Mucosa of descending colon (tissue), 3 donors: ENCODE measurements around the gene FURIN. TPM values are rescaled to one million over a fixed set of nuclear protein-coding genes. Genes with fewer than 3 reads are reported as not detected.

Experiments used
- ATAC-seq: fragments of 200-7000 bp; cut with Tn5 transposase; one replicate; pipeline ENCODE4 v1.9.1; 2020; ENCODE audit warnings: mild to moderate bottlenecking, moderate library complexity
- DNase-seq, 3 donors: peaks; one replicate each; pipeline ENCODE4 v3.0.0-alpha.2; 2020
- H3K36me3 ChIP-seq: fragments of 200-600 bp; one replicate; pipeline ENCODE4 v1.8.0; 2021; ENCODE audit warnings: low read depth, mild to moderate bottlenecking
- H3K4me1 ChIP-seq: fragments of 200-600 bp; one replicate; pipeline ENCODE4 v1.8.0; 2021; ENCODE audit warnings: low read depth, mild to moderate bottlenecking
- H3K4me3 ChIP-seq: fragments of 200-600 bp; one replicate; pipeline ENCODE4 v1.8.0; 2021; ENCODE audit warnings: mild to moderate bottlenecking
- H3K9me3 ChIP-seq: fragments of 200-600 bp; one replicate; pipeline ENCODE4 v1.8.0; 2021; ENCODE audit warnings: mild to moderate bottlenecking
- intact Hi-C, 2 donors: fragments of 100-400 bp; cut with DNase I in 1 of 2; cut with micrococcal nuclease in 1 of 2; formaldehyde crosslinking; loops; one replicate each; pipeline versions ENCODE4 v1.11.0 to v1.11.1; 2022; cut with DNase I, micrococcal nuclease
- total RNA-seq, 3 donors: library from RNA; stranded (reverse); fragmentation: NEBNext Ultra II Directional in 2 of 3; extraction: Animal tissue kit (Norgen Biotek cat#: 25700) in 2 of 3; gene quantifications; one replicate each; pipeline versions ENCODE4 v1.2.1 to v1.2.4, GENCODE V29; 2021 to 2023
- TF ChIP-seq, protein P1 (sequence below): fragments of 200-600 bp; IDR thresholded peaks from one replicate; pipeline ENCODE4 v1.8.0; 2022; ENCODE audit warnings: antibody characterized with exemption, mild to moderate bottlenecking
- donor health status: DM: no; HTN: no; CAD: no; lungs with moderate emphysema.
- donor health status: DM: no; HTN: no; CAD: no.
- donor health status: DM: no; HTN: yes; CAD: no.

The FURIN gene
- total RNA-seq, 3 donors from 2014 or later: 65.9 to 83.4 (median 67.4) TPM

DNA sequence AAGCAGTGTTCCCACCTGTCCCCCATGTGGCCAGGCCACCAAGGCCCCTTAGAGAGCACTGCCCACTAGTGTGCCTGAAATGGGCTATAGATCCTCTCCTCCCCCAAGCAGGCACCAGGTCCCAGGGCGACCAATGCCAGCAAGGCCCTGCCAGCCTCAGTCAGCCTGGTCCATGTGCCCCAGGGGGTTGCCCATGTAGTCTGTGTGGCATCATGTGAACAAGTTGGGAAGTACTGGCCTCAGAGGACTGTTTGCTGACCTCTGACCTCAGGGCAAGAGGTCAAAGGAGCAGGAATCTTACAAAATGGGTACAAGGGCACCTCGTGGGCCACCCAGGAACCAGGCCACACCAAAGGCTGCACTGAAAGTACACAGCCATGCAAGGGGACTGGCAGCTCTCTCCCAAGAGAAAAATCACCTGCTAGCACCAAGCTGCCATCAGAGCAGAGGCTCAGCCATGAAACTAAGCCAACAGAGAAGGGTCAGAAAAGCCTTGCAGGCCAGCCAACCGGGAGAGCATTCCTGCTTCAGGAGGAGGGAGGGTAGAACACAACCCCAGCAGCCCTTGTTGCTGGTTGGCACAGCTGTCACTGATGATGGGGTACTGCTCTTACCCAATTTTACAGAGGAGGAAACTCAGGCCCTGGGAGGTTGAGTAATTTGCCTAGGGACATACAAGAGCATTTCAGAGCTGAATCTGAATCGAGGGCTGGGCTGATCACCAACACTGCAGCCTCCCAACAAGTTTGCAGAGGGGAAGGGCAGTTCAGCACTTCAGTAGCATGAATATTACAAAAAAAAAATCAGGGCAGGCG lies 5.2 kb upstream of the FURIN start:
- Histone ChIP-seq H3K4me3 (no peak overlapping the region), H3K9me3 (no peaks in the 10 kb centered on the region), H3K36me3 (no peaks in the 10 kb centered on the region), H3K4me1 (peaks cover 3% of the 10 kb centered on the region)
- intact Hi-C loops: no loop called here
- TF ChIP-seq, protein P1, sequence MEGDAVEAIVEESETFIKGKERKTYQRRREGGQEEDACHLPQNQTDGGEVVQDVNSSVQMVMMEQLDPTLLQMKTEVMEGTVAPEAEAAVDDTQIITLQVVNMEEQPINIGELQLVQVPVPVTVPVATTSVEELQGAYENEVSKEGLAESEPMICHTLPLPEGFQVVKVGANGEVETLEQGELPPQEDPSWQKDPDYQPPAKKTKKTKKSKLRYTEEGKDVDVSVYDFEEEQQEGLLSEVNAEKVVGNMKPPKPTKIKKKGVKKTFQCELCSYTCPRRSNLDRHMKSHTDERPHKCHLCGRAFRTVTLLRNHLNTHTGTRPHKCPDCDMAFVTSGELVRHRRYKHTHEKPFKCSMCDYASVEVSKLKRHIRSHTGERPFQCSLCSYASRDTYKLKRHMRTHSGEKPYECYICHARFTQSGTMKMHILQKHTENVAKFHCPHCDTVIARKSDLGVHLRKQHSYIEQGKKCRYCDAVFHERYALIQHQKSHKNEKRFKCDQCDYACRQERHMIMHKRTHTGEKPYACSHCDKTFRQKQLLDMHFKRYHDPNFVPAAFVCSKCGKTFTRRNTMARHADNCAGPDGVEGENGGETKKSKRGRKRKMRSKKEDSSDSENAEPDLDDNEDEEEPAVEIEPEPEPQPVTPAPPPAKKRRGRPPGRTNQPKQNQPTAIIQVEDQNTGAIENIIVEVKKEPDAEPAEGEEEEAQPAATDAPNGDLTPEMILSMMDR: no peak
- no peak for ATAC-seq
- no peak for DNase-seq

DNA sequence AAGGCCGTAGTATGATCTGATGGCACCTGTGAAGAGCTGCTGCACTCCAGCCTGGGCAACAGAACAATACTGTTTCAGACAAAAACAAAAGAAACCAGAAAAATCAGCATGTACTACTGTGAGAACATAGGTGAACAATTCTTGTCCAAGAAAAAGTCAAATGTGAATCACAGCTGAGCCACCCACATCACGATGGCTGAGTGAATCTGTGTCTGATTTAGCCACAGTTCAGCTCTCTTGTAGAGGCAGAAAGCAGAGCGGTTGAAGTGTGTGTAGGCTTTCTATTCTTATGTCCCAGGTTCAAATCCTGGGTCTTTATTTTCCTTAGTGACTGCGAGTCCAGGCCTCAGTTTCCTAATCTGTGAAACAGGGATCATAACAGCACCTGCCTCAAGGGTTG lies 4.4 kb upstream of the FURIN start:
- DNase-seq (no peak), ATAC-seq (no peak)
- H3K36me3 ChIP-seq: no peaks in the 10 kb centered on the region
- peaks cover 3% of the 10 kb centered on the region for H3K4me1 ChIP-seq
- TF ChIP-seq, protein P1: no peak
- intact Hi-C loops: no loop called here
- no peaks in the 10 kb centered on the region for H3K9me3 ChIP-seq
- no peak overlapping the region for H3K4me3 ChIP-seq

DNA sequence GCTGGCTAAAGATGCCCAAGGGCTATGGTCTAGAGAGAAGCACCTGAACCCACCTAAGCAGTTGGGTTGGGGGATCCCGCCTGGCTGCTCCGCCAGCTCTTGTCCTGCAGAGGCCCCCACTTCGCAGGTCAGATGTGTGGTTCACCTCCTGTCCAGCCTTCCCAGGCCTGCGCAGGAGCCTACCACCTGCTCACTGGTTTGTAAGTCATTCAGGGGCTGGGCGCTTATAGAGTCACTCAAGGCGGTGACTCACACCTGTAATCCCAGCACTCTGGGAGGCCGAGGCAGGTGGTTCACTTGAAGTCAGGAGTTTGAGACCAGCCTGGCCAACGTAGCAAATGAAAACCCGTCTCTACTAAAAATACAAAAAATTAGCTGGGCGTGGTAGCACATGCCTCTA lies 3.9 kb upstream of the FURIN start:
- no peak overlapping the region for H3K4me3 ChIP-seq
- H3K9me3 ChIP-seq: no peaks in the 10 kb centered on the region
- intact Hi-C loops: no loop called here
- TF ChIP-seq, protein P1: no peak
- H3K4me1 ChIP-seq: peaks cover 5% of the 10 kb centered on the region
- DNase-seq: no peak
- ATAC-seq: no peak
- H3K36me3 ChIP-seq: no peaks in the 10 kb centered on the region

DNA sequence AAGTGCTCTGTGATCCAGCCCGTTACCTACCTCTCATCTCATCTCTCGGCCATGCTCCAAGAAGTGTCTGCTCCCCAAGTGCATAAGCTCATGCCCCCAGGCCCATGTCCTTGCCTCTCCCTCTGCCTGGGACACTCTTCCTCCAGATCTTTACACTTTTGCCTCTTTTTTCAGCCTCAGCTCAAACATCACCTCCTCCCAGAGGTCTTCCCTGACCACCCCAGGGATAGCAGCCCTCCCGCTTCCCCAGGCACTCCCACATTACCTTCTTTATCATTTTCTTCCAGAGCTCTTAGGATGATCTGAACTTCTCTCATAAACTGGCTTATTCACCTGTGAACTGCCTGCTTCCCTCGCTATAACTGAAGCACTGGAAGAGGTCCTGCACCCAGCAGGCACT lies 2.7 kb upstream of the FURIN start:
- DNase-seq: no peak

DNA sequence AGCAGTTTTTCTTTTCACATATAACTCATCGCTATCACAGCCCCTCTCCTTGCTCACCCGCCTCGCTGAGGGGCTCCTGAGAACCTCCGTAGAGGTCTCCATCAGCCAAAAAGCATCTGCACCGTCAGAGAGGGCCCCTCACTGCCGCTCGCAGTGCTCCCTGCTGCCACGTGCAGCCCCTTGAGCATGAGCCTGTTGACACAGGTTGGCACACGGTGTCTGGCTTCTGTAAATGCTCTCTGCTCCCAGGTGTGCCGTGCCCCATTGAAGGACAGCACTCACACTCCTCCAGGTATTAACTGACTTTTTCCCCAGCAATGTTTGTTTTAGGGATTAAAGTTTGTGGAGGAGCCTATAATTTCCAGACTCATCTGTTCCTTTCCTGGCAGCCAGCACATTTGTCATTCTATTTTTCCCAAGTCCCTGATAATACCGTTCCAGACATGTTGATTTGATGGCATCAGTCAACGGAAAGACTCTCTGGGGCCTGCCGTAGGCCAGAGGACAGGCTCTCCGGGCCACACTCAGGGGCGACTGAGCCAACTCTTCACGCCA lies 2.1 kb upstream of the FURIN start:
- Histone ChIP-seq H3K4me3 (no peak overlapping the region), H3K9me3 (no peaks in the 10 kb centered on the region), H3K36me3 (no peaks in the 10 kb centered on the region), H3K4me1 (peaks cover 15% of the 10 kb centered on the region)
- DNase-seq (no peak), ATAC-seq (no peak)
- TF ChIP-seq, protein P1: no peak
- intact Hi-C loops: no loop called here

More for the DNA sequence above, 2.7 kb upstream of the FURIN start:
- no peaks in the 10 kb centered on the region for H3K36me3 ChIP-seq
- TF ChIP-seq, protein P1: no peak
- H3K4me3 ChIP-seq: no peak overlapping the region
- intact Hi-C loops: no loop called here
- H3K9me3 ChIP-seq: no peaks in the 10 kb centered on the region
- ATAC-seq: no peak
- H3K4me1 ChIP-seq: peaks cover 14% of the 10 kb centered on the region
